Lower leg skin (tissue), 4 donors: Measurements from ENCODE around the gene MYL12B. TPM values are rescaled to one million over a fixed set of nuclear protein-coding genes. Genes with fewer than 3 reads are reported as not detected.
A peak's percentile ranks its signal among the peaks of the same experiment; 100 is the strongest.

ENCODE experiments used
- DNase-seq, 2 donors: peaks; one replicate each; pipeline ENCODE4 v3.0.0-alpha.2; 2019; ENCODE audit warnings: low spot score in 2 of 2
- H3K4me3 ChIP-seq: fragments of 200-600 bp; sonication (generic); 2 replicates; pipeline ENCODE4 v1.5.1; 2017; ENCODE audit warnings: mild to moderate bottlenecking, low read depth; ENCODE audit not compliant: poor library complexity, severe bottlenecking
- CTCF ChIP-seq, 3 donors: fragments of 450-650 bp; IDR thresholded peaks; one replicate each; pipeline ENCODE4 v1.5.1; 2016; ENCODE audit warnings: antibody characterized with exemption in 3 of 3, mild to moderate bottlenecking in 3 of 3, moderate library complexity in 2 of 3
- POLR2A ChIP-seq, 2 donors: fragments of 450-650 bp; IDR thresholded peaks; one replicate each; pipeline ENCODE4 v1.6.1; 2016 to 2017; ENCODE audit warnings: antibody characterized with exemption in 2 of 2, mild to moderate bottlenecking in 1 of 2, moderate library complexity in 1 of 2
- WGBS, 2 donors: methylation state at CpG; one replicate each; pipeline ENCODE4 v1.1.5; 2018; 5-methylcytosine and 5-hydroxymethylcytosine counted together
- intact Hi-C: fragments of 100-400 bp; cut with DNase I; formaldehyde crosslinking; loops from one replicate; pipeline ENCODE4 v1.15.0; 2023; ENCODE audit warnings: low total_unique reads
- total RNA-seq, 4 donors: library from RNA; depleted of rRNA; stranded (reverse); fragments of >200 nt; gene quantifications; one replicate each; pipeline ENCODE4 v1.1.0, GENCODE V29; 2016

MYL12B gene
- total RNA-seq, 4 donors from 2014 or later, result 240 to 360 (median 286) TPM

- TF ChIP-seq CTCF (IDR thresholded peaks at IDR 0.05) (no peak), POLR2A (IDR thresholded peaks at IDR 0.05) (no peak)
- DNase-seq, result no peak
- 90 to 93% methylated on average over 2 of the region's 2 CpGs for WGBS, 2 donors
- intact Hi-C loops, result loop anchor here (10.0 kb wide), 1 partner anchor 291 kb away; no protein-coding TSS in a partner anchor
- no peak overlapping the region for H3K4me3 ChIP-seq
Measured at GRCh38 chr18:3293196-3293951, 31.4 kb downstream of the MYL12B start.

GRCh38 chr18:3294435-3295080 lies 32.6 kb downstream of the MYL12B start:
- TF ChIP-seq CTCF (IDR thresholded peaks at IDR 0.05), result no peak
- no peak for TF ChIP-seq POLR2A (IDR thresholded peaks at IDR 0.05)
- no peak overlapping the region for H3K4me3 ChIP-seq
- DNase-seq, result no peak
- intact Hi-C loops, result loop anchor here (10.0 kb wide), 1 partner anchor 290 kb away; no protein-coding TSS in a partner anchor
- WGBS, 2 donors, result 71 to 85% methylated on average over 3 of the region's 3 CpGs

GRCh38 chr18:3297025-3297984 lies 35.4 kb downstream of the MYL12B start:
- DNase-seq, result peak; percentile 88 to 96

GRCh38 chr18:3304832-3305231 lies 42.9 kb downstream of the MYL12B start:
- intact Hi-C loops, result no loop called here
- 100% methylated on average over 1 of the region's 1 CpG for WGBS, 2 donors
- no peak overlapping the region for H3K4me3 ChIP-seq
- DNase-seq, result no peak
- no peak for TF ChIP-seq POLR2A (IDR thresholded peaks at IDR 0.05)
- TF ChIP-seq CTCF (IDR thresholded peaks at IDR 0.05), result no peak

More at GRCh38 chr18:3297025-3297984, 35.4 kb downstream of the MYL12B start:
- H3K4me3 ChIP-seq, result peak overlapping the region; percentile 34
- WGBS, 2 donors, result 6 to 10% methylated on average over 15 to 17 of the region's 18 CpGs
- intact Hi-C loops, result loop anchor here (10.0 kb wide), 1 partner anchor 287 kb away; no protein-coding TSS in a partner anchor
- no peak for TF ChIP-seq POLR2A (IDR thresholded peaks at IDR 0.05)
- TF ChIP-seq CTCF (IDR thresholded peaks at IDR 0.05), result peak in 1 of 3 donors; percentile 40

GRCh38 chr18:3305354-3305762 lies 43.4 kb downstream of the MYL12B start:
- H3K4me3 ChIP-seq, result no peak overlapping the region
- DNase-seq, result peak in 1 of 2 donors; percentile 65
- TF ChIP-seq CTCF (IDR thresholded peaks at IDR 0.05), result no peak
- TF ChIP-seq POLR2A (IDR thresholded peaks at IDR 0.05), result no peak
- intact Hi-C loops, result no loop called here
- 25 to 34% methylated on average over 7 of the region's 7 CpGs for WGBS, 2 donors
